ENCODE data around the gene AQP1.

AQP1 gene

DNA sequence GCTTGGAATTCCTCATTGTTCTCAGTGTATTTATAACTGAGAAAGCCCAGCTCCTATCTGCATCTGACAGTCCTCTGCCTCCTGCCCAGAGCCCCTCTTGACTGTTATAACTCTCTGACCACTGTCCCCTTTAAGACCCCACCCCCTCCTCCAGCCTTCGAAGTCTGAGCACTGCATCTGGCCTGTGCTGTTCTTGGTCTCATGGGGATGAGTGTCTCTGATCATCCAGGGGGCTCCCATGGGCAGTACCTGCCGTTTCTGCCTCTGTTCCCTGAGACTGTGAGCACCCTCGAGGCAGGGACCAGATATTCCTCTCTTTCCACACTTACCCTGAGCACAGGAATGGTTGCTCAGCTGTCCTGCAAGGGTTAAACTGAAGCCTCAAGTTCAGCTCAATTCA lies 59.8 kb downstream of the AQP1 start:
- in situ Hi-C loops (cut with MboI; ENCODE audit: low sequenced_read_pairs), result no loop called here

DNA sequence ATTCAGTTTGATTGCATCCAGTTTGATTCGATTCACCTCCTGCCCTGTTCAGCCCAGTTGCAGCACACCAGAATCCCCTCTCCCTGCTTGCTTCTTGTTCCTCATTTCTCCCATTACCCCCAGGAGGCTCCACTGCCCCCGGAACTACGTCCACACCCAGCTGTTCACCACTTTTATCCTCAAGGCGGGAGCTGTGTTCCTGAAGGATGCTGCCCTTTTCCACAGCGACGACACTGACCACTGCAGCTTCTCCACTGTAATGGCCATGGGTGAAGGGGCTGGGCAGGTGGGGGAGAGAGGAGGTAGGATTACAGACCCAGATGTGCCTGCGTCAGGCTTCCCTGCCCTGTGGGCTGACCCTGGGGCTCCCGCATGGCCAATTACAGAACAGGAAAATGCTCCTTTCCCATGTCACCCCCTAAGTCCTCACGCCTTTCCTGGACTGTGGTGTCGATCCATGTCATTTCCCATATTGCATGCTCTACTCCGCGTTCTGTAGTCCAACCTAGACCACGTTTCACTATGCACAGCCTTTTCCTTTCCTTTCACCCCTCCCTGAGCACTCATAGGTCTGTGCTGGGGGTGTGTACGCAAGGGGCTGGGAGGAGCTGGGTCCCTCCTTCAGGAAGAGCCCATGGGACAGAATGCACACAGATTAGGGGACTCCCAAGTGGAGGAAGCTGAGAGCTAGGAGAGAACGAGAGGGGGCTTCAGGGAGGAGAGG lies 60.3 kb downstream of the AQP1 start:
- in situ Hi-C loops (cut with MboI; ENCODE audit: low sequenced_read_pairs), result no loop called here

DNA sequence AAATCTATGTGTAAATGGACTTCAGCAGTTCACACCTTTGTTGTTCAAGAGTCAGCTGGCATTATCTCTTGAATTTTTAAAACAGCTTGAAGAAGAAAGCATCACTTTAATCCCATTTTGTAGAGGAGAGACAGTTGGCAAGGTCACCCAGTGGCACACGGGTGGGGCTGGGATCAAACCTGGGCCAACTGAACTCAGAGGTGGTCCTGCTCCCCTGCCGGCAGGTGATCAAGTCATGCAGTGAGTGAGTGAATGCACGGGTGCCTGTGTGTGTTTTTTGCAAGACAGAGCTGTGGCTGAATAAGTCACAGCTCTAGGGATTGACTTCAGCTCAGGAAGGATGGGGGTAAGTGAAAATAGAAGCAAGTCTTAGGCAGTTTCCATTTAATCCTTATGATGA lies 61.6 kb downstream of the AQP1 start:
- in situ Hi-C loops (cut with MboI; ENCODE audit: low sequenced_read_pairs), result no loop called here

DNA sequence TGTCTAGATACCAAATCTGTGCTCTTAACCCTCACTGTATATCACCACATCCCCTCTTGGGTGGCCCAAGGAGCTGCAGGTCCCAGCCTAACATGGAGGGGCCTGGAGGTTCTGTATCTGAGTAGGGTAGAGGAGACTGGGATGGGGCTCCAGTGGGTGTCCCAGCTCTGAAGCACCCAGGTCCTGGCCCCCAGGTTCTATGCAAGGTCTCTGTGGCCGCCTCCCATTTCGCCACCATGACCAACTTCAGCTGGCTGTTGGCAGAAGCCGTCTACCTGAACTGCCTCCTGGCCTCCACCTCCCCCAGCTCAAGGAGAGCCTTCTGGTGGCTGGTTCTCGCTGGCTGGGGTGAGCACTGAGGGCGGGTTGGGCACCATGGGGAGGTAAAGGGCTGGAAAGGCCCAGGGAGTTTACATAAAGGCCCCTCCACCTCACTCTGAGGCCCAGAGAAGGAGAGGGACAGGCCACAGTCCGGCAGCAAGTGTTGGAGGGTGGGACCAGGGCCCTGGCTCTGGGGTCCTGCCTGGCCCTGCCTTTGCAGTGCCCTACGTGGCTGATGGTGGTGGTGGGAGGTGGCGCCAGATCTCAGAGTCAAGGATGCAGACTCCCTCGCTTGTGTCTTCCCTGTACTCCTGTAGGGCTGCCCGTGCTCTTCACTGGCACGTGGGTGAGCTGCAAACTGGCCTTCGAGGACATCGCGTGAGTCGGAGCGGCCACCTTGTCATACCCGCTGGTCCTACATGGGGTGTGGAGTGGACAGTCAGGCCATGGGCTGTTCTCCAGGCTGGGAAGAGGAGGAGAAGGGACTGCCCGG lies 62.3 kb downstream of the AQP1 start:
- in situ Hi-C loops (cut with MboI; ENCODE audit: low sequenced_read_pairs), result no loop called here

DNA sequence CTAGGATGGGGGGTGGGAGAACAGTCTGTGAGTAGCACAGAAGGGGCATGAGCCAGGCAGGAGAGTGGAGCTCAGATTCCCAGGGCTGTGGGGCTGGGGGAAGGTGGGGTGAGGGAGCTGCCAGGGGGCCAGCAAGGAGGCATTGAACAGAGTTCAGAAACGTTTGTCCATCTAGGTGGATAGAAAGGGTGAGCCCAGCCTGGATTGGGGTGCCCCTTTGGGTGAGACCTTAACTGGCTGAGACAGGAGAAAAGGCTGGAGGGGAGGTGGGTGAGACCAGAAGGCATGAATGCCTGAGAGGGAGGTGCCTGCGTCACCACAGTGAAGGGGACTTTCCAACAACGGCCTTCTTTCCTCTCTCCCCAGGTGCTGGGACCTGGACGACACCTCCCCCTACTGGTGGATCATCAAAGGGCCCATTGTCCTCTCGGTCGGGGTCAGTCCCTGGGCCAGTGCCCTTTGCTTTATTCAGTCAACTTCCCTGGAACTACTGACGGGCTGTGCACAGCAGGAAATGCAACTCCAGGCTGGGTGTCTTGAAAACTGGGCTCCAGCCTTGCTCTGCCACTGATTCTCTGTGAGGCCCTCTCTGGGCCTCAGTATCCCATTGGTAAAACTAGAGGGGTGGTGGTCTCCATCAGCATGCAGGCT lies 63.1 kb downstream of the AQP1 start:
- in situ Hi-C loops (cut with MboI; ENCODE audit: low sequenced_read_pairs), result no loop called here

Measured in HL-60/S4 treated with retinoic acid at 250 ng/mL for 4 days and 3 days (cell line).